NCI-H226 (cell line): Measurements from ENCODE around the gene HTATIP2.
"Not testable (repeated sequence)": the region's sequence is repeated elsewhere in the genome, so short reads cannot be mapped to it uniquely, and the experiment has no call there.

Source experiments
- DNase-seq: peaks from one replicate; pipeline ENCODE4 v3.0.0-alpha.2; 2015

HTATIP2 gene

GRCh38 chr11:20372081-20372626, 8.6 kb downstream of the HTATIP2 start:
- no peak for DNase-seq

GRCh38 chr11:20373147-20373546, 9.6 kb downstream of the HTATIP2 start:
- no peak for DNase-seq

GRCh38 chr11:20373568-20374209, 10.2 kb downstream of the HTATIP2 start:
- DNase-seq, result no peak

GRCh38 chr11:20374741-20375300, 11.3 kb downstream of the HTATIP2 start:
- no peak for DNase-seq

- DNase-seq, result no peak
Observed at GRCh38 chr11:20376162-20376730, 12.7 kb downstream of the HTATIP2 start.

- not testable (repeated sequence) for DNase-seq
Observed at GRCh38 chr11:20385996-20386395, 22.5 kb downstream of the HTATIP2 start.

GRCh38 chr11:20387261-20388095, 24.0 kb downstream of the HTATIP2 start, which contains the start of gene PRMT3:
PRMT3 (plus strand) TSS chr11:20387716; CDS start chr11:20387747, 31 bp downstream.
- DNase-seq, result peak; percentile 90

- no peak for DNase-seq
Observed at GRCh38 chr11:20388096-20389055, 24.9 kb downstream of the HTATIP2 start.

- DNase-seq, result no peak
Observed at GRCh38 chr11:20397281-20397680, 33.8 kb downstream of the HTATIP2 start.

GRCh38 chr11:20399498-20399897, 36.0 kb downstream of the HTATIP2 start:
- no peak for DNase-seq

GRCh38 chr11:20403059-20403458, 39.5 kb downstream of the HTATIP2 start:
- no peak for DNase-seq

GRCh38 chr11:20406484-20406883, 43.0 kb downstream of the HTATIP2 start:
- no peak for DNase-seq

- DNase-seq, result no peak
Observed at GRCh38 chr11:20407344-20407743, 43.8 kb downstream of the HTATIP2 start.

- DNase-seq, result no peak
Observed at GRCh38 chr11:20415432-20415831, 51.9 kb downstream of the HTATIP2 start.

GRCh38 chr11:20417771-20418170, 54.3 kb downstream of the HTATIP2 start:
- DNase-seq, result no peak

GRCh38 chr11:20421946-20422345, 58.4 kb downstream of the HTATIP2 start:
- no peak for DNase-seq

- no peak for DNase-seq
Observed at GRCh38 chr11:20429216-20429615, 65.7 kb downstream of the HTATIP2 start.
